Stimulated activated naive B cell treated with anti-CD40 and anti-IgM and Interleukin-4, amounts not matched to agents 10 μg/mL and 1 μg/mL and 100 μg/mL, for 72 hours (primary cell): ENCODE data around the gene PLEKHN1.
"Not testable (repeated sequence)": the region's sequence is repeated elsewhere in the genome, so short reads cannot be mapped to it uniquely, and the experiment has no call there.

Experiments used
- ATAC-seq, 2 donors: fragments of 150-1000 bp; cut with Tn5 transposase; replicated peaks; 2 replicates each; pipeline ENCODE4 v1.10.0; 2021; ENCODE audit warnings: moderate library complexity in 1 of 2
- DNase-seq: peaks from one replicate; pipeline ENCODE4 v3.0.0; 2021
- H3K27ac Mint-ChIP-seq: one replicate; pipeline ENCODE4 v1.8.0; 2022; ENCODE audit warnings: mild to moderate bottlenecking, mixed read lengths
- H3K27me3 Mint-ChIP-seq, 2 donors: one replicate each; pipeline ENCODE4 v1.8.0; 2022; ENCODE audit warnings: mixed read lengths in 2 of 2
- H3K36me3 Mint-ChIP-seq, 2 donors: one replicate each; pipeline ENCODE4 v1.8.0; 2022; ENCODE audit warnings: mixed read lengths in 2 of 2, mild to moderate bottlenecking in 1 of 2
- H3K4me1 Mint-ChIP-seq, 2 donors: one replicate each; pipeline ENCODE4 v1.8.0; 2022; ENCODE audit warnings: mixed read lengths in 2 of 2, mild to moderate bottlenecking in 1 of 2
- H3K4me3 Mint-ChIP-seq, 2 donors: one replicate each; pipeline ENCODE4 v1.8.0; 2022; ENCODE audit warnings: mild to moderate bottlenecking in 2 of 2, mixed read lengths in 2 of 2, moderate library complexity in 1 of 2
- H3K9me3 Mint-ChIP-seq, 2 donors: one replicate each; pipeline ENCODE4 v1.8.0; 2022; ENCODE audit warnings: mixed read lengths in 2 of 2, mild to moderate bottlenecking in 1 of 2

PLEKHN1 gene

GRCh38 chr1:999725-1000356 lies 33.6 kb downstream of the PLEKHN1 start, which contains the start of gene HES4:
TSS of gene HES4 (minus strand) at chr1:1000097. CDS start at chr1:999973, 124 bp downstream.
- peak; percentile 48 to 60 for ATAC-seq
- DNase-seq = no peak
- Mint-ChIP-seq H3K27ac (peak within 1 kb of the TSS; percentile 84), H3K4me3 (peak within 1 kb of the TSS; percentile 75 to 82), H3K4me1 (peaks cover 11 to 27% of the 10 kb centered on the region in 2 donors), H3K36me3 (no peaks in the 10 kb centered on the region), H3K27me3 (peaks cover 49 to 63% of the 10 kb centered on the region in 2 donors), H3K9me3 (no peaks in the 10 kb centered on the region)

- DNase-seq = no peak
- Mint-ChIP-seq H3K36me3 (no peaks in the 10 kb centered on the region), H3K9me3 (no peaks in the 10 kb centered on the region), H3K27me3 (peaks cover 49 to 63% of the 10 kb centered on the region in 2 donors), H3K27ac (peak overlapping the region; percentile 84), H3K4me3 (peak overlapping the region; percentile 75 to 82), H3K4me1 (peaks cover 16 to 32% of the 10 kb centered on the region in 2 donors)
- ATAC-seq = peak; percentile 19 to 24
These were observed 34.2 kb downstream of the PLEKHN1 start for GRCh38 chr1:1000357-1001056.

DNA sequence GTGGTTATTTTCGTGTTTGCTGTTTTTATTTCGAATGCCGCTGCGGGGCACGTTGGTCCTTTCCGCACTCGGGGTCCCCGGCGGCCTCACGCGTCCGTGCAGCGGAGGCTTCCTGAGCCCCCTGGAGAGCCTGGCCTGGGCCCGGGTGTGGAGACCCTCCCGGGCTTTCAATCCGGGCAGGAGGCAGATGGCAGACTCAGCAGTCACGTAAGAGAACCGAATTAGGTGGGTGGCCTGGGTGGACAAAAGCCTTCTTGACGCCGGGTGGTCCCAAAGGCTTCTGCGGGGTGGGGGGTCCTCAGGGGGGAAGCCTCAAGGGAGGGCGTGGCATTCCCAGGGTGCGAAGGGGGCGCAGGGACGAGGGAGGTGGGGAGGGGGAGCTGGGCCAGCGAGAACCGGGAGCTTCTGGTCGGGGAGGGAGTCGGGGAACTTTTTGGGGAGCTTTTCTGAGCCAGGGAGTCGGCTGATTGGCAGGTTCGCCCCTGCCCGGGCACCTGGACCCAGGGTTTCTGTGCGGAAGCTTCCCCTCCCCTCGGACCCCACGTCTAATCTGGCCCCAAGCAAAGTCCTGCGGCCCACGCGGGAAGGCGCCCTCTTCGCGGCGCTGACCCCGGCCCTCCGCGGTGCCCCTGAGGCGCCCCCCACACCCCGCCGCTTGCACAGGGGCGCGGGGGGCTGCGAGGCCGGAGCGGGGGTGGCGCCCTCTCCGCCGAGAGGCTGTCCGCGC lies 34.9 kb downstream of the PLEKHN1 start:
- H3K4me3 Mint-ChIP-seq = peak overlapping the region; percentile 75 to 82
- DNase-seq (no peak), ATAC-seq (no peak)
- H3K27me3 Mint-ChIP-seq = peaks cover 49 to 62% of the 10 kb centered on the region in 2 donors
- no peaks in the 10 kb centered on the region for H3K9me3 Mint-ChIP-seq
- peaks cover 14 to 27% of the 10 kb centered on the region in 2 donors for H3K4me1 Mint-ChIP-seq
- H3K27ac Mint-ChIP-seq = peak overlapping the region; percentile 84
- no peaks in the 10 kb centered on the region for H3K36me3 Mint-ChIP-seq

DNA sequence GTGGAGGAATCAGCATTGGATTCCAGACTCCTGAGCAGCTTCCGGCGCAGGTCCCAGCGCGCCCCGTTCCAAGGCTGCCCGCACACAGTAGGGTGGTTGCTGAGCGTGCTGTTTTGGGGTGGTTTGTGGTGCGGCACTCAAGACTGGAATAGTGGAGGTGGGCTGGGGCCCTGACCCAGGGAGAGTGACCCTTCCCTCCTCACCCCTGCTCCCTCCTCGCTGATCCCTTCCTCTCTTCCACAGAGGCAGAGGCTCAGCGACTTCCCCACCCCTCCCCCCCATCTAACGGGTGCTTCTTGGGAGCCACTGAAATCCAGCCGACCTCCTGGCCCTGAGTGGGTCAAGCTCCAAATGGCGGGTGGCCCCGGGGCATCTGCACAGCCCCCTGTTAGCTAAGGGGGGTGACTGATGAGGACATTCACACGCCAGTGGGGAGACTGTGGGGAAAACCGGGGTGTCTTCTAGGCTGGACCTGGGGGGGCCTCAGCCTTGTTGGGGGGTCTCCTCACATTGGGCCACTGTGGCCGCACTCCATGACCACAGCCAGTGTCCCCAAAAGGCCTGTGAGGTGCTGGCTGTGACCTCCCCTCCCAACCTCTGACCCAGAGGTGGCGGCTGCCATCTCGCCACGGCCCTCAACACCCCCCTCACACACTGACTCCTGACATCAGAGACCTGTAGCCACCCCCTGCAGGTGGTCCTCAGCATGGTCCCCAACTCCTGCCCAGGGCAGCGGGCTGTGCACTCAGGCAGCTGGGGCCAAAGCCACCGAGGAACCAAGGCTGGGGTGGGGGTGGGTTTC lies 37.5 kb downstream of the PLEKHN1 start:
- peaks cover 13 to 24% of the 10 kb centered on the region in 2 donors for H3K4me1 Mint-ChIP-seq
- H3K27ac Mint-ChIP-seq = no peak overlapping the region
- peaks cover 49 to 64% of the 10 kb centered on the region in 2 donors for H3K27me3 Mint-ChIP-seq
- no peak overlapping the region for H3K4me3 Mint-ChIP-seq
- no peaks in the 10 kb centered on the region for H3K9me3 Mint-ChIP-seq
- ATAC-seq = no peak
- DNase-seq = no peak
- H3K36me3 Mint-ChIP-seq = no peaks in the 10 kb centered on the region

GRCh38 chr1:1004420-1004779 lies 38.1 kb downstream of the PLEKHN1 start:
- H3K4me3 Mint-ChIP-seq = no peak overlapping the region

GRCh38 chr1:1004780-1005697 lies 38.8 kb downstream of the PLEKHN1 start:
- peaks cover 47 to 63% of the 10 kb centered on the region in 2 donors for H3K27me3 Mint-ChIP-seq
- peaks cover 2 to 3% of the 10 kb centered on the region in 2 donors for H3K9me3 Mint-ChIP-seq
- H3K36me3 Mint-ChIP-seq = peaks cover 0 to 2% of the 10 kb centered on the region in 2 donors
- ATAC-seq = no peak
- DNase-seq = no peak
- H3K4me1 Mint-ChIP-seq = peaks cover 16 to 27% of the 10 kb centered on the region in 2 donors
- H3K27ac Mint-ChIP-seq = no peak overlapping the region
- H3K4me3 Mint-ChIP-seq = peak overlapping the region in 1 of 2 donors; percentile 12

More at GRCh38 chr1:1004420-1004779, 38.1 kb downstream of the PLEKHN1 start:
- ATAC-seq = no peak
- H3K4me1 Mint-ChIP-seq = peaks cover 16 to 27% of the 10 kb centered on the region in 2 donors
- no peak overlapping the region for H3K27ac Mint-ChIP-seq
- peaks cover 2 to 3% of the 10 kb centered on the region in 2 donors for H3K9me3 Mint-ChIP-seq
- no peak for DNase-seq
- H3K36me3 Mint-ChIP-seq = peaks cover 0 to 2% of the 10 kb centered on the region in 2 donors
- peaks cover 47 to 63% of the 10 kb centered on the region in 2 donors for H3K27me3 Mint-ChIP-seq

DNA sequence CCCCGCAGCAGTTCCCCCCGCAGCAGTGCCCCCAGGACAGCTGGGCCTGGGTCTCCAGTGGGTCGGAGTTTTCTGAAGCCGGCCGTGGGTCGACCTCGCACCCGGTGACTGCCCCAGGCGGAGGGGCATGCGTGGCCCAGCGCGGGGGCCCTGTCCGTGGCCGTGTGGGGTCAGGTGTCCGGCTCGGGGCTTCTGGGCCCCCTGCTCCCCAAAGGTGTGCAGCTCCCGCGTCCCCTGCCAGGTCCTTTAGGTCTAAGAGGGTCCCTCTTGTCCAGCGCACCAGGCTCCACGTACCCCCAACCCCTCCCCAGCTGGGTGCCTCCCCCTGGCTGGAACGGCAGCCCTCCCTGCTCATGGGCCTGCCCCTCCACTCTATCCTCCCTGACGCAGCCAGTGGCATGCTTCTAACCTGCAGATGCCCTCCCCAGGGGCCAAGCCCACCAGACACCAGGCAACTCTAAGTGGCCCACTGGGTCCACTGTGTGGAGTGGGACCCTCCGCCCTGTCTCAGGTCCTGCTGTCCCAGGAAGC lies 39.6 kb downstream of the PLEKHN1 start:
- H3K27me3 Mint-ChIP-seq = peaks cover 42 to 60% of the 10 kb centered on the region in 2 donors
- H3K27ac Mint-ChIP-seq = no peak overlapping the region

GRCh38 chr1:1006305-1007159 lies 40.2 kb downstream of the PLEKHN1 start:
- Mint-ChIP-seq H3K27me3 (peaks cover 39 to 56% of the 10 kb centered on the region in 2 donors), H3K36me3 (peaks cover 0 to 2% of the 10 kb centered on the region in 2 donors), H3K4me1 (peaks cover 14 to 20% of the 10 kb centered on the region in 2 donors), H3K9me3 (peaks cover 2 to 3% of the 10 kb centered on the region in 2 donors), H3K27ac (no peak overlapping the region), H3K4me3 (no peak overlapping the region)
- DNase-seq (no peak), ATAC-seq (no peak)

More for the DNA sequence above, 39.6 kb downstream of the PLEKHN1 start:
- Mint-ChIP-seq H3K4me3 (no peak overlapping the region), H3K9me3 (peaks cover 2 to 3% of the 10 kb centered on the region in 2 donors), H3K4me1 (peaks cover 14 to 24% of the 10 kb centered on the region in 2 donors), H3K36me3 (peaks cover 0 to 2% of the 10 kb centered on the region in 2 donors)
- no peak for DNase-seq
- ATAC-seq = no peak

- not testable (repeated sequence) for H3K27ac Mint-ChIP-seq, H3K4me3 Mint-ChIP-seq, H3K9me3 Mint-ChIP-seq, H3K36me3 Mint-ChIP-seq, ATAC-seq, DNase-seq
- Mint-ChIP-seq H3K27me3 (peaks cover 20 to 29% of the 10 kb centered on the region in 2 donors), H3K4me1 (peaks cover 21 to 26% of the 10 kb centered on the region in 2 donors)
These were observed 43.8 kb downstream of the PLEKHN1 start for GRCh38 chr1:1010131-1010530.

DNA sequence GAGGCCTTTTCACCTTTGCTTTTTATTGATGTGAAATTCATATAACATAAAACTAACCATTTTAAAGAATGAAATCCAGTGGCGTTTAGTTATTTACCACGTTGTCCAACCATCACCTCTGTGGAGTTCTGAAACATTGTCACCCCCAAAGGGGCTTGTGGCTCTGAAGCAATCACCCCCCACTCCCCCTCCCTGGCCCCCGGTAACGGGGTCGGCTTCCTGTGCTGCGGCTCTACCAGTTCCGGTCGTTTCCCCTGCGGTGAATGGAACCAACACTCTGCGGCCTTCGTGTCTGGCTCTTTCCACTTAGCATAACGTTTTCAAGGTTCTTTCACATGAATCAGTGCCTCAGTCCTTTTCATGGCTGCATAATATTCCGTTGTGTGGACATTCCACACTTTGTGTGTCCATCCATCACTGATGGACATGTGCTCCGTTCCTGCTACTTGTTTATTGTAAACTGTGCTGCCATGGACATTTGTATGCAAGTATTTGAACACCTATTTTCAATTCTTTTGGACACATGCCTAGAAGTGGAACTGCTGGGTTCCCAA lies 45.2 kb downstream of the PLEKHN1 start:
- Mint-ChIP-seq H3K36me3 (peaks cover 0 to 4% of the 10 kb centered on the region in 2 donors), H3K4me1 (peaks cover 19 to 26% of the 10 kb centered on the region in 2 donors), H3K27me3 (peaks cover 10 to 17% of the 10 kb centered on the region in 2 donors), H3K9me3 (peaks cover 2 to 3% of the 10 kb centered on the region in 2 donors), H3K4me3 (no peak overlapping the region), H3K27ac (no peak overlapping the region)
- ATAC-seq = no peak
- DNase-seq = no peak

DNA sequence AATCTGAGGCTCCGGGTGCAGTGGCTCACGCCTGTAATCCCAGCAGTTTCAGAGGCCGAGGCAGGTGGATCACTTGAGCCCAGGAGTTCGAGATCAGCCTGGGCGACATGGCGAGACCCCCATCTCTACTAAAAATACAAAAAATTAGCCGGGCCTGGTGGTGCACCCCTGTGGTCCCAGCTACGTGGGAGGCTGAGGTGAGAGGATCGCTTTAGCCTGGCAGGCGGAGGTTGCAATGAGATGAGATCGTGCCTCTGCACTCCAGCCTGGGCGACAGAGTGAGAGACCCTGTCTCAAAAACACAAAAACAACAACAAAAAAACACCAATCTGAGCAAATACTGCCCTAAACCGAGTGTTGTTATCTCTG lies 46.4 kb downstream of the PLEKHN1 start:
- Mint-ChIP-seq H3K4me3 (peak overlapping the region; percentile 91 to 93), H3K4me1 (peaks cover 20 to 26% of the 10 kb centered on the region in 2 donors)

More for the DNA sequence above, 46.4 kb downstream of the PLEKHN1 start:
- H3K27me3 Mint-ChIP-seq, H3K9me3 Mint-ChIP-seq, DNase-seq, H3K36me3 Mint-ChIP-seq: not testable (repeated sequence)
- peak overlapping the region; percentile 95 for H3K27ac Mint-ChIP-seq
- ATAC-seq = peak; percentile 1 to 3
